BLaER1 treated with 17β-estradiol and CSF1 and Interleukin-3, amounts not matched to agents 10 nM and 100 nM (cell line): ENCODE data around the gene CEP112.
"Not testable (repeated sequence)": the region's sequence is repeated elsewhere in the genome, so short reads cannot be mapped to it uniquely, and the experiment has no call there.

Experiments used
- H3K27ac ChIP-seq, 11 experiments: shearing (Covaris generic); formaldehyde crosslinking; 2 replicates each; pipeline ENCODE4 v1.8.1; 2022
- H3K27me3 ChIP-seq, 11 experiments: shearing (Covaris generic); formaldehyde crosslinking; 2 replicates each; pipeline ENCODE4 v1.8.1; 2022
- H3K36me3 ChIP-seq, 11 experiments: shearing (Covaris generic); formaldehyde crosslinking; 2 replicates each; pipeline ENCODE4 v1.8.1; 2022
- H3K4me1 ChIP-seq, 10 experiments: shearing (Covaris generic); formaldehyde crosslinking; 2 replicates each; pipeline ENCODE4 v1.8.1; 2022
- H3K4me2 ChIP-seq, 11 experiments: shearing (Covaris generic); formaldehyde crosslinking; 2 replicates each; pipeline ENCODE4 v1.8.1; 2022
- H3K4me3 ChIP-seq, 10 experiments: shearing (Covaris generic); formaldehyde crosslinking; 2 replicates each; pipeline ENCODE4 v1.8.1; 2022
- H3K9ac ChIP-seq, 11 experiments: shearing (Covaris generic); formaldehyde crosslinking; 2 replicates each; pipeline ENCODE4 v1.8.1; 2022
- H3K9me3 ChIP-seq, 11 experiments: shearing (Covaris generic); formaldehyde crosslinking; replicated peaks in 1 of 11; 2 replicates each; pipeline ENCODE4 v1.8.1; 2022
- H4K20me1 ChIP-seq, 11 experiments: shearing (Covaris generic); formaldehyde crosslinking; 2 replicates each; pipeline ENCODE4 v1.8.1; 2022
- Cebpa-rat ChIP-seq, 11 experiments: shearing (Covaris generic); IDR thresholded peaks; 2 replicates each; pipeline ENCODE4 v1.8.1; 2022

CEP112 gene

DNA sequence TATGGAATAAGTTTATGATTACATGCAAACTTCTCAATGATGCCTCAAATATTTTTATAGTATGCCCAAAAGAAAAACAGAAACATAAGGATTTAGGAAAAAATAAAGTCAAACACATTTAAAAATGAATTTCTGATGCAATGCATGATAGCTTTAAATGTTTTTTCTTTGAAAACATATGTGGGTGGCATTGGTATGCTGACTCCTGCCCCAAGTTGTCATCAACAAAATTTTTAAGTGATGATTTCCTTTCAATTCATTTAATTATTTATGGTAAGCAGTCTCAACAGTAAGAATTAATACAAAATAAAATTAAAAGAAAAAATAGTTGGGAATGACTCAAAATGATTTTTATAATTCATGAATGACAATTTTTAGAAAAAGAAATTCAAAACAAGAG, 104.9 kb downstream of the CEP112 start:
- Histone ChIP-seq H3K27ac (no peak overlapping the region), H4K20me1 (no peaks in the 10 kb centered on the region), H3K9ac (no peak overlapping the region), H3K4me3 (no peak overlapping the region), H3K27me3 (no peaks in the 10 kb centered on the region), H3K36me3 (peaks cover 0 to 9% (median 0%) of the 10 kb centered on the region in 11 experiments; a peak in 5 of 22 replicates), H3K4me1 (no peaks in the 10 kb centered on the region), H3K4me2 (no peak overlapping the region), H3K9me3 (peaks cover 5 to 28% (median 16%) of the 10 kb centered on the region in 11 experiments; a peak in 18 of 22 replicates)
- no peak for TF ChIP-seq Cebpa-rat (IDR thresholded peaks at IDR 0.05)

GRCh38 chr17:66085221-66085620, 106.7 kb downstream of the CEP112 start:
- Histone ChIP-seq H3K4me1 (no peaks in the 10 kb centered on the region), H3K36me3 (peaks cover 0 to 16% (median 0%) of the 10 kb centered on the region in 11 experiments; a peak in 6 of 22 replicates), H3K4me3 (no peak overlapping the region), H3K9ac (no peak overlapping the region), H4K20me1 (no peaks in the 10 kb centered on the region), H3K27ac (no peak overlapping the region), H3K4me2 (no peak overlapping the region), H3K9me3 (peaks cover 5 to 28% (median 16%) of the 10 kb centered on the region in 11 experiments; a peak in 18 of 22 replicates), H3K27me3 (no peaks in the 10 kb centered on the region)
- TF ChIP-seq Cebpa-rat (IDR thresholded peaks at IDR 0.05): no peak

DNA sequence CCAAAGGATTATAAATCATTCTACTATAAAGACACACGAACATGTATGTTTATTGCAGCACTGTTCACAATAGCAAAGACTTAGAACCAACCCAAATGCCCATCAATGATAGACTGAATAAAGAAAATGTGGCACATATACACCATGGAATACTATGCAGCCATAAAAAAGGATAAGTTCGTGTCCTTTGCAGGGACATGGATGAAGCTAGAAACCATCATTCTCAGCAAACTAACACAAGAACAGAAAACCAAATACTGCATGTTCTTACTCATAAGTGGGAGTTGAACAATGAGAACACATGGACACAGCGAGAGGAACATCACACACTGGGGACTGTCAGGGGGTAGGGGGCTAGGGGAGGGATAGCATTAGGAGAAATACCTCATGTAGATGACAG, 111.3 kb downstream of the CEP112 start:
- not testable (repeated sequence) for H3K27me3 ChIP-seq, H3K4me3 ChIP-seq

DNA sequence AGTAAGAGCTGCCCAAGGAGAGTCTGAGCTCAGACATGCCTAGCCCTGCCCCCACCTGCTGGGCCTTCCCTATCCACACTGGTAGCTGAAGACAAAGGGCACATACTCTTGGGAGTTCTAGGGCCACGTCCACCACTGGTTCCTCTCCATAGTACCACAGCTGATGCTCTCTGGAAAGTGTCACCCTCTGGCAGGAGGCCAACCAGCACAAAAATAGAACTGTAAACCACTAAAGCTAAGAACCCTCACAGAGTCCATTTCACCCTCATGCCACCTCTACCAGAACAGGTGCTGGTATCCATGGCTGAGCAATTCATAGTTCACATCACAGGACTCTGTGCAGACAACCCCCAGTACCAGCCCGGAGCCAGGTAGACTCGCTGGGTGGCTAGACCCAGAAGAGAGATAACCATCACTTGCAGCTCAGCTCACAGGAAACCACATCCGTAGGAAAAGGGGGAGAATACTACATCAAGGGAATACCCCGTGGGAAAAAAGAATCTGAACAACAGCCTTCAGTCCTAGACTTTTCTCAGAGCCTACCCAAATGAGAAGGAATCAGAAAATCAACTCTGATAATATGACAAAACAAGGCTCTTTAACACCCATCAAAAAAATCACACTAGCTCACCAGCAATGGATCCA, 115.3 kb downstream of the CEP112 start:
- H3K27me3 ChIP-seq: no peaks in the 10 kb centered on the region
- H3K4me1 ChIP-seq: peaks cover 0 to 12% (median 8%) of the 10 kb centered on the region in 10 experiments; a peak in 11 of 20 replicates
- no peak overlapping the region for H3K4me3 ChIP-seq
- TF ChIP-seq Cebpa-rat (IDR thresholded peaks at IDR 0.05): no peak
- H3K36me3 ChIP-seq: peaks cover 0 to 15% (median 0%) of the 10 kb centered on the region in 11 experiments; a peak in 3 of 22 replicates
- peaks cover 0 to 20% (median 8%) of the 10 kb centered on the region in 11 experiments; a peak in 12 of 22 replicates for H3K9me3 ChIP-seq
- H3K9ac ChIP-seq: no peak overlapping the region
- peak overlapping the region in 6 of 11 experiments; percentile 15 to 46 (median 32); a peak in 9 of 22 replicates for H3K4me2 ChIP-seq
- H3K27ac ChIP-seq: no peak overlapping the region
- H4K20me1 ChIP-seq: no peaks in the 10 kb centered on the region

More for the DNA sequence above, 111.3 kb downstream of the CEP112 start:
- Histone ChIP-seq H3K36me3 (peaks cover 0 to 11% (median 0%) of the 10 kb centered on the region in 11 experiments; a peak in 2 of 22 replicates), H3K4me1 (peaks cover 0 to 11% (median 8%) of the 10 kb centered on the region in 10 experiments; a peak in 11 of 20 replicates), H3K9me3 (peaks cover 0 to 25% (median 14%) of the 10 kb centered on the region in 11 experiments; a peak in 15 of 22 replicates)
- not testable (repeated sequence) for H3K4me2 ChIP-seq, H3K27ac ChIP-seq, H4K20me1 ChIP-seq, H3K9ac ChIP-seq

- H3K4me2 ChIP-seq: no peak overlapping the region
- no peaks in the 10 kb centered on the region for H4K20me1 ChIP-seq
- H3K4me1 ChIP-seq: peaks cover 0 to 12% (median 8%) of the 10 kb centered on the region in 10 experiments; a peak in 11 of 20 replicates
- TF ChIP-seq Cebpa-rat (IDR thresholded peaks at IDR 0.05): no peak
- H3K9me3 ChIP-seq: peaks cover 0 to 20% (median 8%) of the 10 kb centered on the region in 11 experiments; a peak in 11 of 22 replicates
- no peak overlapping the region for H3K27ac ChIP-seq
- H3K4me3 ChIP-seq: no peak overlapping the region
- H3K36me3 ChIP-seq: peaks cover 0 to 9% (median 0%) of the 10 kb centered on the region in 11 experiments; a peak in 1 of 22 replicates
- H3K27me3 ChIP-seq: no peaks in the 10 kb centered on the region
- no peak overlapping the region for H3K9ac ChIP-seq
Observed at GRCh38 chr17:66073384-66073783, 118.5 kb downstream of the CEP112 start.

GRCh38 chr17:66063686-66064085, 128.2 kb downstream of the CEP112 start:
- H3K27ac ChIP-seq: no peak overlapping the region
- peaks cover 0 to 17% (median 3%) of the 10 kb centered on the region in 11 experiments; a peak in 10 of 22 replicates for H3K36me3 ChIP-seq
- no peak overlapping the region for H3K9ac ChIP-seq
- no peaks in the 10 kb centered on the region for H3K4me1 ChIP-seq
- no peak overlapping the region for H3K4me2 ChIP-seq
- H3K27me3 ChIP-seq: no peaks in the 10 kb centered on the region
- no peak overlapping the region for H3K4me3 ChIP-seq
- no peak for TF ChIP-seq Cebpa-rat (IDR thresholded peaks at IDR 0.05)
- H4K20me1 ChIP-seq: no peaks in the 10 kb centered on the region
- peaks cover 0 to 16% (median 8%) of the 10 kb centered on the region in 11 experiments; a peak in 14 of 22 replicates for H3K9me3 ChIP-seq

DNA sequence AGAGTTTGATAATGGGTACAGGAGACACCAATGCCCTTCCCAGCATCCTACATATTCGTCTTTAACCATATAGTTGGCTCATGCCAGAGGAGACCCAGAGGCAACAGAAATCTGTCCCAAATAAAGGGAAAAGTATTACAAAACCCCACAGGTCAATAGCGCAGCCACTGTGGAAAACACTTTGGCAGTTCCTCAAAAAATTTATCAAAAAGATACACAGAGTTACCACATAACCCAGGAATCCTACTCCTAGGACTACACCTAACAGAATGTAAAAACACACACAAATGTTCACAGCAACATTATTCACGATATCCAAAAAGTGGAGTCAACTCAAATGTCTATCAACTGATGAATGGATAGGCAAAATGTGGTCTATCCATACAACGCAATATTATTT, 135.8 kb downstream of the CEP112 start:
- no peaks in the 10 kb centered on the region for H4K20me1 ChIP-seq

GRCh38 chr17:66054242-66054641, 137.7 kb downstream of the CEP112 start:
- no peaks in the 10 kb centered on the region for H3K4me1 ChIP-seq
- H3K27me3 ChIP-seq: no peaks in the 10 kb centered on the region
- H3K27ac ChIP-seq: no peak overlapping the region
- peaks cover 0 to 6% (median 0%) of the 10 kb centered on the region in 11 experiments; a peak in 5 of 22 replicates for H3K9me3 ChIP-seq
- no peak overlapping the region for H3K4me3 ChIP-seq
- H3K36me3 ChIP-seq: peaks cover 0 to 25% (median 7%) of the 10 kb centered on the region in 11 experiments; a peak in 11 of 22 replicates
- no peak for TF ChIP-seq Cebpa-rat (IDR thresholded peaks at IDR 0.05)
- H4K20me1 ChIP-seq: no peaks in the 10 kb centered on the region
- no peak overlapping the region for H3K4me2 ChIP-seq
- no peak overlapping the region for H3K9ac ChIP-seq

More for the DNA sequence above, 135.8 kb downstream of the CEP112 start:
- no peak for TF ChIP-seq Cebpa-rat (IDR thresholded peaks at IDR 0.05)
- H3K9ac ChIP-seq: no peak overlapping the region
- no peak overlapping the region for H3K4me3 ChIP-seq
- H3K9me3 ChIP-seq: peaks cover 3 to 16% (median 9%) of the 10 kb centered on the region in 11 experiments; a peak in 14 of 22 replicates
- peaks cover 0 to 28% (median 10%) of the 10 kb centered on the region in 11 experiments; a peak in 11 of 22 replicates for H3K36me3 ChIP-seq
- no peaks in the 10 kb centered on the region for H3K27me3 ChIP-seq
- no peak overlapping the region for H3K4me2 ChIP-seq
- H3K4me1 ChIP-seq: no peaks in the 10 kb centered on the region
- no peak overlapping the region for H3K27ac ChIP-seq

GRCh38 chr17:66044083-66044482, 147.8 kb downstream of the CEP112 start:
- Histone ChIP-seq H3K27ac (no peak overlapping the region), H3K4me2 (no peak overlapping the region), H3K9me3 (no peaks in the 10 kb centered on the region), H3K27me3 (no peaks in the 10 kb centered on the region), H3K4me3 (no peak overlapping the region), H3K4me1 (no peaks in the 10 kb centered on the region), H4K20me1 (no peaks in the 10 kb centered on the region), H3K36me3 (no peaks in the 10 kb centered on the region), H3K9ac (no peak overlapping the region)
- TF ChIP-seq Cebpa-rat (IDR thresholded peaks at IDR 0.05): no peak
